ENCODE data around the gene TEPSIN. TPM values are rescaled to one million over a fixed set of nuclear protein-coding genes. Genes with fewer than 3 reads are reported as not detected.

The TEPSIN gene
- total and polyA plus RNA-seq, 2 donors (not counting 1 experiment from before 2014, with no cell fraction given), result 5.6 to 11.2 TPM

DNA sequence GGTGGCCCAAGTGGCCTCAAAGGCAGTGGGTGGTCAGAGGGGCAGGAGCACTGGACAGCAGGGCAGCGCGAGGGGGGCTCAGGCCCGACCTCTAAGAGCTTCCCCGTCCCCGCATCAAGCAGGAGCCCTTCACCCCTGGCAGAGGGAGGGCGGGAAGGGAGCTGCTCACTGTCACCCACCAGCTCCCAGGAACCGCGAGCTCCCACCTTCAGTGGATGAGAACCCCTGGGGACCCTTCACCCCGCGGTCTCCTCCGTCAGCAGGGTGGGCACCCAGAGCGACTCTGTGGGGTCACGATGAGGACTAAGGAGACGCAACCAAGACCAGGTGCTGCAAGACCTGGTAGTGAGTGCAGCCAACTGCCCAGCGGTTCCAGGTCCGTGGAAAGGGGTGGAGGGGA, 29.7 kb downstream of the TEPSIN start:
- no peak for TF ChIP-seq EZH2 (IDR thresholded peaks at IDR 0.05; ENCODE audit: low read length, missing control alignments)
- TF ChIP-seq, protein P1, sequence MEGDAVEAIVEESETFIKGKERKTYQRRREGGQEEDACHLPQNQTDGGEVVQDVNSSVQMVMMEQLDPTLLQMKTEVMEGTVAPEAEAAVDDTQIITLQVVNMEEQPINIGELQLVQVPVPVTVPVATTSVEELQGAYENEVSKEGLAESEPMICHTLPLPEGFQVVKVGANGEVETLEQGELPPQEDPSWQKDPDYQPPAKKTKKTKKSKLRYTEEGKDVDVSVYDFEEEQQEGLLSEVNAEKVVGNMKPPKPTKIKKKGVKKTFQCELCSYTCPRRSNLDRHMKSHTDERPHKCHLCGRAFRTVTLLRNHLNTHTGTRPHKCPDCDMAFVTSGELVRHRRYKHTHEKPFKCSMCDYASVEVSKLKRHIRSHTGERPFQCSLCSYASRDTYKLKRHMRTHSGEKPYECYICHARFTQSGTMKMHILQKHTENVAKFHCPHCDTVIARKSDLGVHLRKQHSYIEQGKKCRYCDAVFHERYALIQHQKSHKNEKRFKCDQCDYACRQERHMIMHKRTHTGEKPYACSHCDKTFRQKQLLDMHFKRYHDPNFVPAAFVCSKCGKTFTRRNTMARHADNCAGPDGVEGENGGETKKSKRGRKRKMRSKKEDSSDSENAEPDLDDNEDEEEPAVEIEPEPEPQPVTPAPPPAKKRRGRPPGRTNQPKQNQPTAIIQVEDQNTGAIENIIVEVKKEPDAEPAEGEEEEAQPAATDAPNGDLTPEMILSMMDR (conservative IDR thresholded peaks at IDR 0.05 in 1 of 2, IDR thresholded peaks at IDR 0.05 in 1 of 2; ENCODE audit: low read depth in 1 of 2, low read length in 2 of 2), result no peak

DNA sequence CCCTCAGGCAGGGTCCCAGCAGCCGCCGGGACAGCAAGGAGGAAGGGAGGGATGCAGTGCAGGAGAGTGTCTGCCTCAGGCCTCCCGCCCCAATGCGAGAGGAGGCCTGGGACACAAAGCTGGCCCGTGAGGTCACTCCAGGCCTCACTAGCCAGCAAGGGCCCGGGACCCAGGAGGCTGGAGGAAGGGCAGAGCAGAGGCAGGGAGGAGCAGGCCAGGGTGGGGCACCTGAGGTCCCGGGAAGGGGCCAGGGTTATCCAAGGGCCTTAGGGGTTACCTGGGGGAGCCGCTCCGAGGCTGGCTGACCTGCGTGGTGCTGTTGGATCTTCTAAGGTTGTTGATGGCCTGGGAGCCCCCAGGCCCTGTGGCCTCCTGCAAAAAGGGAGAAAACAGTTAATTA, 30.2 kb downstream of the TEPSIN start:
- Histone ChIP-seq H3K4me2 (ENCODE audit: extremely low read depth, insufficient read depth, low read length) (no peak overlapping the region), H3K79me2 (ENCODE audit: control insufficient read depth, insufficient read depth, low read length) (no peaks in the 10 kb centered on the region), H3K9me3 (ENCODE audit: control insufficient read depth, insufficient read depth, low read depth, low read length) (no peaks in the 10 kb centered on the region), H3K36me3 (ENCODE audit: control insufficient read depth, insufficient read depth, low read length) (peaks cover 3% of the 10 kb centered on the region), H3K9ac (ENCODE audit: insufficient read depth, low read length) (no peak overlapping the region), H3K4me3 (replicated peaks in 1 of 4; ENCODE audit: control extremely low read depth in 1 of 4, insufficient read depth in 1 of 4, low read depth in 3 of 4, low read length in 4 of 4) (no peak overlapping the region), H4K20me1 (ENCODE audit: control insufficient read depth, extremely low read depth, insufficient read depth, low read length) (no peaks in the 10 kb centered on the region), H3K4me1 (ENCODE audit: control insufficient read depth, extremely low read depth, insufficient read depth, low read length) (no peaks in the 10 kb centered on the region), H3K27ac (ENCODE audit: insufficient read depth, low read length) (no peak overlapping the region), H2AFZ (ENCODE audit: low read length) (no peak overlapping the region), H3K27me3 (ENCODE audit: control insufficient read depth, insufficient read depth, low read length) (no peaks in the 10 kb centered on the region)
- TF ChIP-seq, protein P1 (conservative IDR thresholded peaks at IDR 0.05 in 1 of 2, IDR thresholded peaks at IDR 0.05 in 1 of 2; ENCODE audit: low read depth in 1 of 2, low read length in 2 of 2), result no peak
- TF ChIP-seq EZH2 (IDR thresholded peaks at IDR 0.05; ENCODE audit: low read length, missing control alignments), result no peak
- DNase-seq (ENCODE audit: low read depth in 2 of 2), result no peak

More for the DNA sequence above, 29.7 kb downstream of the TEPSIN start:
- peaks cover 3% of the 10 kb centered on the region for H3K36me3 ChIP-seq (ENCODE audit: control insufficient read depth, insufficient read depth, low read length)
- no peak overlapping the region for H2AFZ ChIP-seq (ENCODE audit: low read length)
- DNase-seq (ENCODE audit: low read depth in 2 of 2), result no peak
- no peak overlapping the region for H3K4me2 ChIP-seq (ENCODE audit: extremely low read depth, insufficient read depth, low read length)
- no peak overlapping the region for H3K9ac ChIP-seq (ENCODE audit: insufficient read depth, low read length)
- H3K79me2 ChIP-seq (ENCODE audit: control insufficient read depth, insufficient read depth, low read length), result no peaks in the 10 kb centered on the region
- no peaks in the 10 kb centered on the region for H3K9me3 ChIP-seq (ENCODE audit: control insufficient read depth, insufficient read depth, low read depth, low read length)
- H3K4me3 ChIP-seq (replicated peaks in 1 of 4; ENCODE audit: control extremely low read depth in 1 of 4, insufficient read depth in 1 of 4, low read depth in 3 of 4, low read length in 4 of 4), result no peak overlapping the region
- no peaks in the 10 kb centered on the region for H3K27me3 ChIP-seq (ENCODE audit: control insufficient read depth, insufficient read depth, low read length)
- H4K20me1 ChIP-seq (ENCODE audit: control insufficient read depth, extremely low read depth, insufficient read depth, low read length), result no peaks in the 10 kb centered on the region
- H3K4me1 ChIP-seq (ENCODE audit: control insufficient read depth, extremely low read depth, insufficient read depth, low read length), result no peaks in the 10 kb centered on the region
- no peak overlapping the region for H3K27ac ChIP-seq (ENCODE audit: insufficient read depth, low read length)

GRCh38 chr17:81207610-81208581, 31.0 kb downstream of the TEPSIN start:
- Histone ChIP-seq H3K27me3 (ENCODE audit: control insufficient read depth, insufficient read depth, low read length) (no peaks in the 10 kb centered on the region), H3K27ac (ENCODE audit: insufficient read depth, low read length) (no peak overlapping the region), H3K79me2 (ENCODE audit: control insufficient read depth, insufficient read depth, low read length) (no peaks in the 10 kb centered on the region), H3K4me1 (ENCODE audit: control insufficient read depth, extremely low read depth, insufficient read depth, low read length) (no peaks in the 10 kb centered on the region), H3K9me3 (ENCODE audit: control insufficient read depth, insufficient read depth, low read depth, low read length) (no peaks in the 10 kb centered on the region), H3K4me2 (ENCODE audit: extremely low read depth, insufficient read depth, low read length) (no peak overlapping the region), H4K20me1 (ENCODE audit: control insufficient read depth, extremely low read depth, insufficient read depth, low read length) (no peaks in the 10 kb centered on the region), H3K9ac (ENCODE audit: insufficient read depth, low read length) (no peak overlapping the region), H3K4me3 (replicated peaks in 1 of 4; ENCODE audit: control extremely low read depth in 1 of 4, insufficient read depth in 1 of 4, low read depth in 3 of 4, low read length in 4 of 4) (no peak overlapping the region), H3K36me3 (ENCODE audit: control insufficient read depth, insufficient read depth, low read length) (peaks cover 3% of the 10 kb centered on the region), H2AFZ (ENCODE audit: low read length) (no peak overlapping the region)
- no peak for DNase-seq (ENCODE audit: low read depth in 2 of 2)
- TF ChIP-seq, protein P1 (conservative IDR thresholded peaks at IDR 0.05 in 1 of 2, IDR thresholded peaks at IDR 0.05 in 1 of 2; ENCODE audit: low read depth in 1 of 2, low read length in 2 of 2), result no peak
- TF ChIP-seq EZH2 (IDR thresholded peaks at IDR 0.05; ENCODE audit: low read length, missing control alignments), result no peak

Data from fibroblast of lung (primary cell).